Erythroblast (primary cell): ENCODE results near the gene NOVA1.

Experiments used
- GATA1 ChIP-seq: IDR thresholded peaks from 2 replicates; pipeline ENCODE4 v1.6.1; 2011; ENCODE audit warnings: low read depth, mild to moderate bottlenecking, control low read depth, low read length, moderate library complexity
- POLR2A ChIP-seq: IDR thresholded peaks from 2 replicates; pipeline ENCODE4 v1.6.1; 2011; ENCODE audit warnings: mild to moderate bottlenecking, low read length

- TF ChIP-seq POLR2A (no peak), GATA1 (no peak)
Measured at GRCh38 chr14:26448181-26448855, 149.5 kb downstream of the NOVA1 start.
